Stimulated activated CD4-positive, alpha-beta T cell treated with anti-CD3 and anti-CD28 coated beads, TNF-alpha, amount 100 ng/mL, for 4 hours (primary cell): ENCODE measurements around the gene FGF3.

Experiments used
- DNase-seq, 3 experiments: peaks; one replicate each; pipeline ENCODE4 v3.0.0-alpha.2; 2020; ENCODE audit warnings: low read depth in 3 of 3

Gene FGF3

DNA sequence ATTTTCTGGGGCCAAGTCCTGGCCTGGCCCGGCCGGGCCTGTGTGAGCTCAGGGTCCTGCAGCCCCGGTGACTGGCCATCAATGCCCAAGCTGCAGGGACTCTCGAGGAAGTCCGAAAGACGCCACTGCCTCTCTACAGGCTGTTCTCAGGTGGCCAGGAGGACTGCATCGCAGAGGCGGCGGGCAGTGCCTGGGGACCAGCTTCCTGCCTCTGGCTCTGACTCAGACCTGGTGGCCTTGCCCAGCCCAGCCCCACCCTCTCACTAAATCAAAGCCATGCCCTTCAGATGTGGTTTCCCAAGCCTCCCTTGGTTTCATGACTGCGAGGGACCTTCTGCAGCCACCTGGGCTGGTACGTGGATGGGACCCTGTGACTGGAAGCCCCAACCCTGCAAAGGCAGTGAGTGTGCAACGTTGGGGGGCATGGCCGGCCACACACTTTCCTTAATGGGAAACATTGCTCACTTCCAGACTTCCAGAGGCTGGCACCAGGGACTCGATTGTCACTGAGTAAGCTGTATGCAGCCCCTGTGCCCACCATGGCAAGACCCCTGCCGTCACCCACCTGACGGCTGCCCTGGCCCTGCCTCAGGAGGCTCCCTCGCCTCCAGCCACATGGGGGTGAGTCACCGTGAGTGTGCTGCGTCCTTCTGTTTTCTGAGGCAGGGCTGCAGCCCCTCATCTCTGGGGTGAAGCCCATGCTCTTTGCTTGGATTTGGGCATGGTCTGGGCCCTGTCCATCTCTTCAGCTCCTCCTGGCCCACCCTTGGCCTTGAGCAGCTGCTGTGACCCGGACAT is 6.0 kb upstream of the FGF3 start:
- DNase-seq, result no peak

- no peak for DNase-seq
Observed at GRCh38 chr11:69823641-69824265, 4.5 kb upstream of the FGF3 start.

GRCh38 chr11:69822676-69823494 is 3.7 kb upstream of the FGF3 start:
- DNase-seq, result no peak

GRCh38 chr11:69821511-69822040 is 2.4 kb upstream of the FGF3 start:
- no peak for DNase-seq

GRCh38 chr11:69820441-69820840 is 1.2 kb upstream of the FGF3 start:
- DNase-seq, result no peak

- DNase-seq, result no peak
Observed at GRCh38 chr11:69819541-69820070, 390 bp upstream of the FGF3 start.

- DNase-seq, result no peak
Observed at GRCh38 chr11:69818231-69818602, 999 bp downstream of the FGF3 start.

DNA sequence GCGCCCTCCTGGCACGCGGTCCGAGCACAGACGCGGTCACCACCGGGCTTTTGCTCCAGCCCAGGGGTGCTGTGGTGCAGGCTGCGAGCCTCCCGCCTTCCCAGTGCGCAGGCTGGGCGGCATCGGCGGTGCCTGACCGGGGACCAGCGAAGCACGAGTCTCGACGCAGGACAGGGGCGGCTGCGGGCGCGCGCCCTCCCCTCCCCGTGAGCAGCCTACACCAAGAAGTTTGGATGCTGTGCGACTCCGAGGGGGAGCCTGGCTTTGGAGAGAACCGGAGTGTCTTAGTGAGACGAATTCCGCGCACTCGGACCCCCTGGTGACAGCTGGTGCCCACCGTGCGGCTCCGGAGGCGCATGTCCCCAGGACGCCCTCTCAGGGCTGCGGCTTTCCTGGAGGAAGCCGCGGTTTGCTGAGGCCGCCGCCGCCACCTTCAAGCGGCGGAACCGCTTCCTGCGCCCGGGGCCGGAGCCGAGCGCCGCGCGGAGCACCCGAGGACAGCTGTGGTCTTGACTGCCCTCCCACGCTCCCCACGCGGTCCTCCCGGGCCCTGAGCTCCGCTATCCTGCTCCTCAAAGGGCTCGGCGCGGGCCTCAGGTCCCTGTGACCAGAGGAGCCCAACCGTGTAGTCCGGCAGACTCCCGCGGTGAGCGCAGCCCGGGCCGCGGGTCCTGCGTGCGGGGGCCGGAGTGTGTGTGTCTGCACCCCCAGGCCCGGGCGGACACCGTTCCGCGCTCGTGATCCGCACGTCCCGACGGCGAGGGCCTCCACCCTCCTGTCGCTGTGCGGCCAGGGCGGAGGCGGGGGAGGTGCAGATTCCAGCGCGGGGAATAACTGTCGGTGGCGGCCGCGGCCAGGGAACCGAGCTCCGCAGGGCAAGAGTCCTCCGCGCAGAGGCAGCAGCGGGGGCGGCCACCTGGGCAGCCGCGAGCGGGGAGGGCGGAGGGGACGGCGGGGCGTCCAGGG is 1.7 kb downstream of the FGF3 start:
- DNase-seq, result no peak

GRCh38 chr11:69816671-69817070 is 2.5 kb downstream of the FGF3 start:
- no peak for DNase-seq

DNA sequence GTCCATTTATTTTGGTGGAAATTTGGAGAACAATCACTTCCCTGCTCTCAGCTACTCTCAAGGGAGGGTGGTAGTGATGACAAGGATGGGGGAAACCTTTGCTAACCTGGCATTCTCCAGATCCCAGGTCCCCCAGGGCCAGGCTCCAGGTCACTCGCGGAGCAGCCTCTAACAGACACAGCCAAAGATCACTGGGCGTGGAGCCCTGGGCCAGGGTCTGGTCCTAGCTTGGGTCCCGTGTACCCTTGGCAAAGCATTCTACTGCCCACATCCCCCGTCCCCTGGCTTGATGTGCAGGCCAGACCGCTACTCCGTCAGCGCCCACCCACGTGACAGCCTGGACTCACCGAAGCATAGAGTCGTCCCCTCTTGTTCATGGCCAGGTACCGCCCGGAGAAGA is 3.2 kb downstream of the FGF3 start:
- DNase-seq, result no peak

DNA sequence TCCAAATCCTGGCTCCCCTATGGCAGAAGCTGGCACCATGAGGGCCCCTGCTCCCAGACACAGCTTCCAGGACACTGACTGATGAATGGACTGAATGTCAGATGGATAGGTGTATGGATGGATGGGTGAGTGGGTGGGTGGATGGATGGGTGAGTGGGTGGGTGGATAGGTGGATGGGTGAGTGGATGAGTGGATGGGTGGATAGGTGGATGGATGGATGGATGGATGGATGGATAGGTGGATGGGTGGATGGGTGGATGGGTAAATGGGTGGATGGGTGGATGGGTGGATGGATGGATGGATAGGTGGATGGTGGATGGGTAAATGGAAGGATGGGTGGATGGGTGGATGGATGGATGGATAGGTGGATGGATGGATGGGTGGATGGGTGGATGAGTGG is 4.3 kb downstream of the FGF3 start:
- no peak for DNase-seq

GRCh38 chr11:69814411-69814810 is 4.8 kb downstream of the FGF3 start:
- DNase-seq, result no peak

DNA sequence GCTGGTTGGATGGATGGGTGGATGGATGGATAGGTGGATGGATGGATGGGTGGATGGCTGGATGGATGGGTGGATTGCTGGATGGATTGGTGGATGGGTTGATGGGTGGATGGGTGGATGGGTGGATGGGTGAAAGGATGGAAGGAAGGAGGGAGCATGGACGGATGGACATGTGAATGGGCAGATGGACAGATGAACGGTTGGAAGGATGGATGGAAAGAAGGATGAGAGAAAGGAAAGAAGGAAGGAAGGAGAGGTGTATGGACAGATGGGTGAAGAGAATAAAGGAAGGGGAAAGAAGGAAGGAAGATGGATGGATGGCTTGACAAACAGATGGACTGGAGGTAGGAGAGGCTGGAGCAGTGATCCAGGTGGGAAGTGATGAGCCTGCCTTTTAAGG is 5.4 kb downstream of the FGF3 start:
- DNase-seq, result no peak

DNA sequence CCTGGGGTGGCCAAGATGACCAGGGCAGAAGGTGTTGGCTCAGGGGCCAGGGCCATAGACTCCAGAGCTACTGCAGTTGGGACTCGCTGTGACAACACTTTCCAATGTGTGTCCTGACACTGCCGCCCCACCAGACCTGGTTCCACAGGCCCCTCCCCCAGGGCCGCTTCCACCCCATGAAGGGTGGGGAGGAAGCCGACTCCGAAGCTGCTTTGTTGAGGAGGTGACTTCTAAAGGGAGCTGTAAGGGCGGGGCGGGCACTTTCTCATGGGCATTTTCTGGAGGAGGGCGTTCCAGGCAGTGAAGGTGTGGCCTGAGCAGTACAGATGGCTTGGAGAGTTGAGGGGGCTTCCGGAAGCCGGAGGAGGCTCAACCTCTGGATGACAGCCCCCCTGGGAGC is 6.3 kb downstream of the FGF3 start:
- DNase-seq, result no peak

DNA sequence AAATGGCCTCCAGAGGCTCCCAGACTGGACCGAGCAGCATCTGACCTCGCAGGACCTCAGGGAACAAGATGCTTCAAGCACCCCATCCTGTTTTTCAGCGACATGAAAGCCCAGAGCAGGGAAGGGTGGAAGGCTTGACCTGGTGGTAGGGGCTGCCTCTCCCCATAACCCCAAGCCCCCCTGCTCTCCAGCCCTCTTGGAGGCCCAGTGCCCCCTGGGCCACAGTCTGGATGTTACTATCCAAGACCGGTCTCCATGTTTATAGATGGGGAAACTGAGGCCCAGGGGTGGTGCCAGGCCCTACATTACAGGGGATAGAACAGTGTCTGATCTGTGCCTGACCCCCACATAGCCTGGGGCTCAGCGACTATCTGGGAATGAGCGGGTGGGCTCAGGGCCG is 7.0 kb downstream of the FGF3 start:
- no peak for DNase-seq

DNA sequence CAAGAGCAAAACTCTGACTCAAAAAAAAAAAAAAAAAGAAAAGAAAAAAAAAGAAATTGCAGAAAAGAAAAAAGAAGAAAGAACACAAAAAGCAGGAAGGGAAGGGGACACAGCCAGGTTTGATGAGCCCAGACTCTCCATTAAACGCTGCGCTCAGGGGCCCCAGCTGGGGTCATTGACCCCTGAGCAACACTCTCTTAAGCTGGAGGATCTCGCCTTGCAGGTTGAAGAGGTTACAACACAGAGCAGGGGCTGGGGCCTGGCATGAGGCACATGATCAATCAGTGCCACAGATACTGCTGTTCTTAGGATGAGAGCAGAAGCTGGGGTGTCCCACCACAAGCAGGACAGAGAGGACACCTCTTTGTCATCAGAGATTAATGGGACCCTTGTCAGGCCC is 7.8 kb downstream of the FGF3 start:
- DNase-seq, result no peak

GRCh38 chr11:69810289-69811118 is 8.7 kb downstream of the FGF3 start:
- DNase-seq, result no peak

- DNase-seq, result no peak
Observed at GRCh38 chr11:69808667-69809086, 10.5 kb downstream of the FGF3 start.

- DNase-seq, result no peak
Observed at GRCh38 chr11:69807106-69807815, 12.0 kb downstream of the FGF3 start.
